GM18519 (cell line): ENCODE results near the gene OR2Z1.
"Not testable (repeated sequence)": the region's sequence is repeated elsewhere in the genome, so short reads cannot be mapped to it uniquely, and the experiment has no call there.

ENCODE experiments used
- ATAC-seq: cut with Tn5 transposase; IDR thresholded peaks from one replicate; pipeline ENCODE4 v1.9.1; 2021; ENCODE audit warnings: mild to moderate bottlenecking, moderate library complexity; ENCODE audit not compliant: unreplicated experiment, low FRiP score

The OR2Z1 gene

DNA sequence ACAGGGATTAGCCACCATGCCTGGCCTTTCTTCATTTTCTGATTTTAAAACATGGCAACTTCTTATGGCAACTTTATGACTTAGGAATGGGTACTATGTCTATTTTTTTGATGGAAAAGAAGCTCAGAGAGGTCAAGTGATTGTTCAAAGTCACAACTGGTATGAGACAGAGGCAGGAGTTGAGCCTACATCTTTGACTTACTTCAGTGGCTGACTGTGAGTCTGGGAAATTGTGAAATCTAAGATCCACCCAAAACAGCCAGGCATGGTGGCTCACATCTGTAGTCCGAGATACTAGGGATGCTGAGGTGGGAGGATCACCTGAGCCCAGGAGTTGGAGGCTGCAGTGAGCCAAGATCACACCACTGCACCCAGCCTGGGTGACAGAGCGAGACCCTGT is 20.5 kb upstream of the OR2Z1 start:
- no peak for ATAC-seq

DNA sequence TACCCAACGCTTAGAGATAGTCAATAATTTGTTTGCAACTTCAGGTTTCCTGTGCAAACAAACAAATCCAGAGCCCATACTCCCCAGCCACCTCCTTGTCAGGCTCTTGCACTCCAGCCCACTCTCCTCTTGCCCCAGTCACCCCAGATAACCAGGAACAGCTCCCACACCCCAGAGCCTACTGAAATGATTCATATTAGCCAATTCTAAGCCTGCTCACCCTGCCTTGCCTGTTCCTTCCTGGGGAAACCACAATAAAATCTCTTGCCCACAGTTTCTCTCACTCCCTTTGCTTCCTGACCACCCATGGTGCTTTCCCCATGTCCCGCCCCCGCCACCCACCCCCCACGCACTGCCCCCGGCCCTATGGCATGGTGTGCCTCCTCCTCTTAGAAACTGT is 19.1 kb upstream of the OR2Z1 start:
- no peak for ATAC-seq

DNA sequence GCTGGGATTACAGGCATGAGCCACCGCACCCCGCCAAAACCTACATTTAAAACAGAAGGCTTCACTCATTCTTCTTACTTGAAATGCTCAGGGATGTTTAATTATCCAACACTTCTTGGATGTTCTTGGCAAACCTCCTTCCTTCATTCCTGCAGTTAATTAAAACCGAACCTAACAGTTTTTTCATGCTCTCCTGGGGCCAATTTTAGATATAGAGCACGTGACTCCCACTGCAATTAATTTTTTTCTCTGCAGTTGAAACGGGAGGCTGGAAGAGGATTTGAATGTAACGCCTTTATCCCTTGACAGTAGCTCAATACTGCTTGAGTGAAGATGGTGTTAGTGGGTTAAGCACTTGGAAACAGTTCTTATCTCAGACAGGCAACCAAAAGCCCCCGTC is 18.2 kb upstream of the OR2Z1 start:
- ATAC-seq, result no peak

DNA sequence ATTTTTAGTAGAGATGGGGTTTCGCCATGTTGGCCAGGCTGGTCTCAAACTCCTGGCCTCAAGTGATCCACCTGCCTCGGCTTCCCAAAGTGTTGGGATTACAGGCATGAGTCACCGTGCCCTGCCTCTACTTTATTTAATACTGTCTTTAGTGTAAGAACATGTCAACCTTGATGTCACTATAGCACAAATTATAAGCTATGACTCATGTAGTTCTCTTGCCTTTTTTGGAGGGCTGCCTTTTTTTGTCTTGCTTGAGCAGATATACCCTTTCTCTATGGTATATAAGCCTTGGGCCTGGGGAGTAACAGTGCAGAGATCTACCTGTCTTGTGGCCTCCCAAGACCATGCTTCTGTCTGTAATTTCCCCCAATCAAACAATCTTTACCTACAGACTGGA is 16.1 kb upstream of the OR2Z1 start:
- ATAC-seq, result not testable (repeated sequence)

DNA sequence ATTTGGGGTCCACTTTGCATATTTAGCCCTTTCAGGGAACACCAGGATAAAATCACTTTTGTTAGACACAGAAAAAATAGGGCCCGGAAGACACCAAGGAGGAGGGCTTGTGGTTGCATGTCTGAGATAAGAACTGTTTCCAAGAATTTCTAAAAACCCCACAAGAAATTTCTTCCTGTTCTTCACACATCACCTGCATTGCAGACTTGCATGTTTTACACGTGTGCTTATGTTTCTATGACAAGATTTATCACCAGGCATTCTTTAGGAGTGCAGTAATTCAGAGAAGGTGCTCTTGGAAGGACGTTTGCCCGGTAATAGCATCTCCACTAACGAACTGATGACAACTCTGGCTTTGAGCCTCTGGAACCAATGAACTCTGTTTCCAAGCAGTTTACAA is 15.7 kb upstream of the OR2Z1 start:
- ATAC-seq, result no peak

DNA sequence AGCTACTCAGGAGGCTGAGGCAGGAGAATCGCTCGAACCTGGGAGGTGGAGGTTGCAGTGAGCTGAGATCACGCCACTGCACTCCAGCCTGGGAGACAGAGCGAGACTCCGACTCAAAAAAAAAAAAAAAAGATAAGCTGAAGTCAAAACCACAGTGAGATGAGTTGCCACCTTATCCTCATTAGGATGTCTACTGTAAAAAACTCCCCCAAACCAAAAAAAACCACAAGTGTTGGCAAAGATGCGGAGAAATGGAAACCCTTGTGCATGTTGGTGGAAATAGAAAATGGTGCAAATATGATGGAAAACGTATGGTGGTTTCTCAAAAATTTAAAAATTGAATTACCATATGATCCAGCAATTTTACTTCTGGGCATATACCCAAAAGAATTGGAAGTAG is 11.1 kb upstream of the OR2Z1 start:
- ATAC-seq, result not testable (repeated sequence)

DNA sequence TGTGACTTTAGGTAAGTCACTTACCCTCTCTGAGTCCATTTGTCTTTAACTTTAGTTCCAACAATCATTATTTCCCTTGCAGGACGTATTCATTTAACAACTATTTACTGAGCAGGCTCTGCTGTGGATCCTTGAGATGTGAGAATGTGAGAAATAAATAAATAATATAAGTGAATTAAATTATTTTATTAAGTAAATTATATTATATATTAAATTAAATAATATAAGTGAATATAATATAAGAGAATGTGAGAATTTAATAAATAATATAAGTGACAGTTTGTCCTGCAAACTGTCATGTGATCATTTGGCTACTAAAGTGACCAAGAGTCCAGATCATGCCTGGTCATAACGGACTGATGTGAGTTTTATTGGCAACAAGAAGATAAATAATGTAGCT is 598 bp downstream of the OR2Z1 start:
- ATAC-seq, result no peak

DNA sequence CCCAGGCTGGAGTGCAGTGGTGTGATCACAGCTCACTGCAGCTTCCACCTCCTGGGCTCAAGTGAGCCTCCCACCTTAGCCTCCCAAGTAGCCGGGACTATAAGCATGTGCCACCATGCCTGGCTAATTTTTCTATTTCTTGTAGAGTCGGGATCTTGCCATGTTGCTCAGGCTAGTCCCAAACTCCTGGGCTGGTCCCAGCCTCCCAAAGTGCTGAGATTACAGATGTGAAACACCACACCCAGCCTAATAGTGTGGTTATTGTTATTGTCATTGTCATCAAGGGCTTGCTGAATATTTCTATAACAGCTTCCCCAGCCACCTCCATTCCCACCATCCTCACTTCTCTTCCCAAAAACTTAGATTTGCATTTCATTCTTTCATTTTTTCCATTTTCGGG is 2.8 kb downstream of the OR2Z1 start:
- ATAC-seq, result no peak

DNA sequence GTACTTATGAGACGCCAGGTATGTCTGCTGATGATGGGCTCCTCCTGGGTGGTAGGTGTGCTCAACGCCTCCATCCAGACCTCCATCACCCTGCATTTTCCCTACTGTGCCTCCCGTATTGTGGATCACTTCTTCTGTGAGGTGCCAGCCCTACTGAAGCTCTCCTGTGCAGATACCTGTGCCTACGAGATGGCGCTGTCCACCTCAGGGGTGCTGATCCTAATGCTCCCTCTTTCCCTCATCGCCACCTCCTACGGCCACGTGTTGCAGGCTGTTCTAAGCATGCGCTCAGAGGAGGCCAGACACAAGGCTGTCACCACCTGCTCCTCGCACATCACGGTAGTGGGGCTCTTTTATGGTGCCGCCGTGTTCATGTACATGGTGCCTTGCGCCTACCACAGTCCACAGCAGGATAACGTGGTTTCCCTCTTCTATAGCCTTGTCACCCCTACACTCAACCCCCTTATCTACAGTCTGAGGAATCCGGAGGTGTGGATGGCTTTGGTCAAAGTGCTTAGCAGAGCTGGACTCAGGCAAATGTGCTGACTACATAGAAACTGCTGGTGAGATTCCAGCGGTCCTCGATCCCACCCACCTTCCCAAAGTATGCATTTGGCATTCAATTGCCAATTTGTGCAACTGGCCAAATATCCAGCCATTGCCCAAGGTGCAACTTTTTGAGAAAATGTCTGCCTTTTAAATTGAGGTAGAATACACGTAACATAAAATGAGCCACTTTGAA is 10.2 kb downstream of the OR2Z1 start:
- no peak for ATAC-seq

DNA sequence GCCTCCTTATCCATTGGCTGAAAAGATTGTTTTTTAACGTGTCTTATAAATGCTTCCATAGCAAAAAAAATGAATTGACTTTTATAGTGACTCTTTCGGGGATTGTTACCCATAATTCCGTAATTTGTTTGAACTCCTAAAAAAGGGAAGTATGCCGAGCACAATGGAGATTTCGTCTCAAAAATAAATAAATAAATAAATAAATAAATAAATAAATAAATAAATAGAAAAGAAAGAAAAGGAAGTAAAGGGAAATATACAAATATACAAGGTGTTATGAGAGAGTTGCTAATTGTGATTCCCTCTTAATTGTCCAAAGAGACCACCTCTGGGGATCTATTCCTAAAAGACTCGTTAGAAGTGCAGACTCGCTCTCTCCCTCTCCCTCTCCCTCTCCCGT is 16.9 kb downstream of the OR2Z1 start:
- ATAC-seq, result no peak

DNA sequence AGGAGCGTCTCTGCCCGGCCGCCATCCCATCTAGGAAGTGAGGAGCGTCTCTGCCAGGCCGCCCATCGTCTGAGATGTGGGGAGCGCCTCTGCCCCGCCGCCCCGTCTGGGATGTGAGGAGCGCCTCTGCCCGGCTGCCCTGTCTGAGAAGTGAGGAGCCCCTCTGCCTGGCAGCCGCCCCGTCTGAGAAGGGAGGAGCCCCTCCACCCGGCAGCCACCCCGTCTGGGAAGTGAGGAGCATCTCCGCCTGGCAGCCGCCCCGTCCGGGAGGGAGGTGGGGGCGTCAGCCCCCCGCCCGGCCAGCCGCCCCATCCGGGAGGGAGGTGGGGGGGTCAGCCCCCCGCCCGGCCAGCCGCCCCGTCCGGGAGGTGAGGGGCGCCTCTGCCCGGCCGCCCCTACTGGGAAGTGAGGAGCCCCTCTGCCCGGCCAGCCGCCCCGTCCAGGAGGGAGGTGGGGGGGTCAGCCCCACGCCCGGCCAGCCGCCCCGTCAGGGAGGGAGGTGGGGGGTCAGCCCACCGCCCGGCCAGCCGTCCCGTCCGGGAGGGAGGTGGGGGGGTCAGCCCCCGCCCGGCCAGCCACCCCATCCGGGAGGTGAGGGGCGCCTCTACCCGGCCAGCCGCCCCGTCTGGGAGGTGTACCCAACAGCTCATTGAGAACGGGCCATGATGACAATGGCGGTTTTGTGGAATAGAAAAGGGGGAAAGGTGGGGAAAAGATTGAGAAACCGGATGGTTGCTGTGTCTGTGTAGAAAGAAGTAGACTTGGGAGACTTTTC is 18.0 kb downstream of the OR2Z1 start:
- ATAC-seq, result not testable (repeated sequence)

DNA sequence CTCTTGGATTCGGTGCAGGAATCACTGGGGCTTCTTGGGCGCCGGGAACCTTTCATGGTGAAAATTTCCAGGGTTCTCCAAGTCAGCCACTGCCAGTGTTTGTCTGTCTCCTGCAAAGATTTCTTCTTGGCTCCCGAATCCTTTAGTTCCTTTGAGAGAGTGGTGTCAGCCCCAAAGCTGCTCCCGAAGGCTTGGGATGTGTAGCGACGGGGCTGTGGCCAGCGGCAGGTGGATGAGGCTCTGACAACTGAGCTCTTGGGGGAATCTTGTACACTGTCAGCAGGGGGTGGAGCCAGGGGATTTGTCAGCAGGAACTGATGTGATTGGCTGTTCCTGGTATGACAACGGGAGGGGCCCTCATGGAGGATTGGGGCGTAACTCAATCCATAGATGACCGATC is 45.8 kb downstream of the OR2Z1 start:
- ATAC-seq, result not testable (repeated sequence)

DNA sequence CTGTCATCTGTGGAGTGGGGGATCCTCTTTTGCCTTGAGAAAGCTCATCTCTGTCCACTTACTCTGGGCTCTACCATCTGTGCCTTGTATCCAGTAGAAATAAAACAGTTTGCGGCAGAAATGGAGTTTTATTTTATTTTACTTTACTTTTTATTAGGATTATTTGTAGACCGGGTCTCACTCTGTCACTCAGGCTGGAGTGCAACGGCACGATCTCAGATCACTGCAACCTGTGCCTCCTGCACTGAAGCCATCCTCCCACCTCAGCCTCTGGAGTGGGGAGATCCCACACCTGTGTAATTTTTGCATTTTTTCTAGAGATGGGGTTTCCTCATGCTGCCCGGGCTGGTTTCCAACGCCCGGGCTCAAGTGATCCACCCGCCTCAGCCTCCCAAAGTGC is 47.8 kb downstream of the OR2Z1 start:
- ATAC-seq, result not testable (repeated sequence)

DNA sequence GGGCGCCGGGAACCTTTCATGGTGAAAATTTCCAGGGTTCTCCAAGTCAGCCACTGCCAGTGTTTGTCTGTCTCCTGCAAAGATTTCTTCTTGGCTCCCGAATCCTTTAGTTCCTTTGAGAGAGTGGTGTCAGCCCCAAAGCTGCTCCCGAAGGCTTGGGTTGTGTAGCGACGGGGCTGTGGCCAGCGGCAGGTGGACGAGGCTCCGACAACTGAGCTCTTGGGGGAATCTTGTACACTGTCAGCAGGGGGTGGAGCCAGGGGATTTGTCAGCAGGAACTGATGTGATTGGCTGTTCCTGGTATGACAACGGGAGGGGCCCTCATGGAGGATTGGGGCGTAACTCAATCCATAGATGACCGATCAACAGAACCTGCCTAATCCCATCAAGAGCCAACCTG is 52.2 kb downstream of the OR2Z1 start:
- not testable (repeated sequence) for ATAC-seq
